NCI-H2227 (cell line): ENCODE results near the gene DNAJC8.

Experiments used
- DNase-seq: peaks from one replicate; lab custom pipeline; 2025; ENCODE audit not compliant: unreplicated experiment; lab: John Stamatoyannopoulos, UW

The DNAJC8 gene

DNA sequence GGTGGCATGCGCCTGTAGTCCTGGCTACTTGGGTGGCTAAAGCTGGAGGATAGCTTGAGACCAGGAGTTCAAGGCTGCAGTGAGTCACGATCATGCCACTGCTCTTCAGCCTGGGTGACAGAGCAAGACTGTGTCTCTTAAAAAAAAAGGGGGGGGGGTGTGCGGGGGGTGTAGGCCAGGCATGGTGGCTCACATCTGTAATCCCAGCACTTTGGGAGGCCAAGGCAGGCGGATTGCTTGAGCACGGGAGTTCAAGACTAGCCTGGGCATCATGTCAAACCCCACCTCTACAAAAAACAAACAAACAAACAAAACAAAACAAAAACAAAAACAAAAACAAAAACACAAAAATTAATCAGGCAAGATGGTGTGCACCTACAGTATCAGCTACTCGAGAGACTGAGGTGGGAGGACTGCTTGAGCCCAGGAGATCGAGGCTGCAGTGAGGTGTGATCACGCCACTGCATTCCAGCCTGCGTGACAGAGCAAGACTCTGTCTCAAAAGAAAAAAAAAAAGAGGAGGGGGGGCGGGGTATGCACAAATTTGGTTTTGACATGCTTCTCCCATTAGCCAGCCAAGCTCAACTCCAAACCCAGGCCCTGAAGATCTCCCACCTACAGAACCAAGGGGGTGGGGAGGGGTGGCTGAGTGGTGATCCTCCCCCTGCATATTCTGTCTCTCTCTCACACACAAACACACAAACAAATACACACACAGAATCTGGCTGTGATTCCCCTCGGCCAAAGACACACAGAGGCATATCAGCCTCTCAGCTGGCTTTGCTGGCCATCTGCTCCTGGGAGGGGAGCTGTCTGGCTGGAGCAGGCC is 59.5 kb downstream of the DNAJC8 start:
- no peak for DNase-seq

DNA sequence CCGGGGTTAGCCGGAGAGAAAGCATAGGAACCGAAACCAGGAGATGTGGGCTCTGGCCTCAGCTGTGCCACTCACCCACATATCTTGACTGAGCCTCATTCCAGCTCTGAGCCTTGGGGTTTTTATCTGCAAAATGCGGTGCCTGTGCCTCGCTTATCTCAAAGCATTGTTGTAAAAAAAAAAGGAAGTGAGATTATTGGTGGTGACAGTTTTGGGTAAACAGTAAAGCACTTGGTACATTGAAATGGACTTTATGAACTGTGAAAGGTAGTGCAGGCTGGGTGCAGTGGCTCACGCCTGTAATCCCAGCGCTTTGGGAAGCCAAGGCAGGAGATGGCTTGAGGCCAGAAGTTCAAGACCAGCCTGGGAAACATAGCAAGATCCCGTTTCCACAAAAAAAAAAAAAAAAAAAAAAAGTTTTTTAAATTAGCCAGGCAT is 60.1 kb downstream of the DNAJC8 start:
- DNase-seq = no peak

DNA sequence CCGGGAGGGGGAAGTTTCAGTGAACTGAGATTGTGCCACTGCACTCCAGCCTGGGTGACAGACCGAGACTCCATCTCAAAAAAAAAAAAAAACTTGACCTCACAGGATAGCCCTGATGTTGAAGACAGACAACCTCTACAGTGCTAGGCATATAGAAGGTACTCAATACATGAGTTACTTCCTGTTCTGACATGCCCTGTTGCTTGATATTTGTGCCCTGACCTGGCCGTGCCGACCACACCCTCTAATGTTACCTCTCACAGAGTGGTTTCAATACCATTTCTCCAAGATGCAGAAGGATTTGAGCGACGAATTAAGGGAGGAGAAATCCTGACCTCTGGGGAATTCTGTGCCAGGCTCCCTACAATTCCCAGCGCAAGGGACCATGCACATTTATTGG is 61.6 kb downstream of the DNAJC8 start:
- no peak for DNase-seq

- no peak for DNase-seq
These were observed 62.7 kb downstream of the DNAJC8 start for GRCh38 chr1:28170001-28170596.

DNA sequence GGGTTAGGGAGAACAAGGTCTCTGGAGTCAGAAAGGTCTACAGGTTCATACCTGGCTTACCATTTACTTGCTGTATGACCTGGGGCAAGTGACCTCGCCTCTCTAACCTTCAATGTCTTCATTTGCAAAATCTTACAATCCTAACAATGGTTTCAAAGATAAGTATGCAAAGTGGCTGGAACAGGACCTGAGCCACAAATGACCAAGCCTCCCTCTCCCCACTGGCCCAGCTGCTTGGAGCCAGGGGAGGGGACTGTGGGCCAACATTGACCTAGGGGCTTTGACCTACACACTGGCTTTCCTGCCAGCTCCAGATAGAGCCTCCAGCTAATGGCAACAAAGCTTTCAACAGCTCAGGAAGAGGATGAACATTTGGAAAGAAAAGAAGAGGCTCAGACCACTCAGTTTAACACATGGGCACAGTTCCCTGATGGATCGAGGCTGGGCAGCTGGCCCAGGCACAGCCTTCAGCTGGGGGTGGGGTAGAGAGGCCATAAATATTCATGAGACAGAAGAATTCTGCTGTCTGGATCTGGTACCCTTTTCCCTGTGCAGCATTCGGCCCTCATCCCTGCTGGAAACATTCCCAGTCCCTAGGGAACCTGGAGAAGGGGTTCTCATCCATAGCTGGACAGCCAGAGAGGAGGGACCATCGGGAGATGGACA is 69.2 kb downstream of the DNAJC8 start:
- DNase-seq = no peak

DNA sequence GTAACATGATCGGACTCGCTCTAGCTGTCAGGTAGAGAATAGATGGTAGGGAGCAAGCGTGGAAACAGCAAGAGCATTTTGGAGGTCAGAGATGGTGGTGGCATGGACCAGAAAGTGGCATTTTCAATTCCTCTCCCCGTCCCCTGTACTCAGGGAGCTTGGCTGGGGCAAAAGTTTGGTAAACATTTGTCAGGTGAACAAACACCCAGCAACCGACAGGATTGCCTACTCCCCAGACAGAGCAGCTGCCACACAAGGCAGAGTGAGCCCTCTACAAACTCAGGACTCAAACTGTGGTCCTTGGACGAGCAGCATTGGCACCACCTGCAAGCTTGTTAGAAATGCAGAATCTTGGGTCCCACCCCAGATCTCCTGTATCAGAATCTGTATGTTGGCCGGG is 70.7 kb downstream of the DNAJC8 start:
- no peak for DNase-seq

GRCh38 chr1:28161751-28162150 is 71.1 kb downstream of the DNAJC8 start:
- DNase-seq = no peak

- no peak for DNase-seq
These were observed 72.0 kb downstream of the DNAJC8 start for GRCh38 chr1:28160782-28161266.

GRCh38 chr1:28159680-28160079 is 73.1 kb downstream of the DNAJC8 start:
- no peak for DNase-seq

DNA sequence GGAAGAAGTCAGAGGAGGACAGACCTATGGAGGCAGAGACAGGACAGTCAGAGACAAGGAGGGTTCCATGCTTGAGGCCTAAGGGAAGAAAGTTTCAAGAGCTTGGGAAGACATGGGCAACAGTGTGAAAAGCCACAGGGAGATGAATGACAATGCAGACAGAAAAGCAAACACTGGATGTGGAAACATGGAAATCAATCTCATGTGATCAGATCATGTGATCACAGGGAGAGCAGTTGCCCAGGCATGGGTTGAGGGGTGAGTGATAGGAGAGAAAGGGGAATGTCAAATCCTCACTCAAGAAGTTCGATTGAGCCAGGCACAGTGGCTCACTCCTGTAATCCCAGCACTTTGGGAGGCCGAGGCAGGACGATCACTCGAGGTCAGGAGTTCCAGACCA is 73.6 kb downstream of the DNAJC8 start:
- DNase-seq = no peak

DNA sequence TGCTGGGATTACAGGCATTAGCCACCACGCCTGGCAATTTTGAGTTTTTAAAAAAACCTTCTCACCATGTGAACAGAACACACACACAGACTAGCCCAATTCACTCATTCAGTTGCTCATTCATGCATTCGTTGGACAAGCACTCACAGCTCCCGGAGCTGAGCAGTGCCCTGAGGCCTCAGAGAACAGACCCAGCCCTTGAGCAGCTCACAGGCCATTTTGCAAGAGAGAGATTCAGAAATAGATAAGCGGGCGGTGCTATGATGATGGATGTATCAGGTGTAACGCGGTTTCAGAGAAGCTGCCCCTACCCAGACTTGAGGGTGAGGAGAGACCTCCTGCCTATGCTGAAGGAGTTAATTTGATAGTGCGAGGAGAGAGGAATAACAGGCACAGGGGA is 74.9 kb downstream of the DNAJC8 start:
- DNase-seq = no peak

- DNase-seq = no peak
These were observed 76.0 kb downstream of the DNAJC8 start for GRCh38 chr1:28156821-28157220.

- no peak for DNase-seq
These were observed 77.2 kb downstream of the DNAJC8 start for GRCh38 chr1:28155628-28156027.

DNA sequence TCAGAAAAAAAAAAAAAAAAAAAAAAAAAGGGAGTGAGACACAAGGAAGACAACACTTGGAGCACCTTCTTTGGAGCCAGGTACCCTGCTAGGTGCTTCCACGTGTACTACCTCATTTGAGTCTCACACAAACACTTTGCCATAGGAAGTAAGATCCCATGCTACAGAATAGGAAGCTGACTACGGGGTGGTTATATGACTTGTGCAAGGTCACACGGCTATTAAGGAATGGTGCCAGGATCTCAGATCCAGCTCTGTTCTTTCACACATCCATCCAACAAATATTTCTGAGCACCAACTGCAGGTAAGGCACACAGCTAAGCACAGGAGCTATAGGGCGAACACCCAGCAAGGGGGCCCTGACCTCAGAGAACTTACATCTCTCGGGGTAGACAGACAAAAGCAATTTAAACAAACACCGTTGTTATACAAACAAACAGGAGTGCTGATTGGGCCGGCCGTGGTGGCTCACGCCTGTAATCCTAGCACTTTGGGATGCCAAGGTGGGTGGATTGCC is 78.7 kb downstream of the DNAJC8 start:
- no peak for DNase-seq
